Measurements from ENCODE around the gene TPRKB.
"Not testable (repeated sequence)": the region's sequence is repeated elsewhere in the genome, so short reads cannot be mapped to it uniquely, and the experiment has no call there.

DNA sequence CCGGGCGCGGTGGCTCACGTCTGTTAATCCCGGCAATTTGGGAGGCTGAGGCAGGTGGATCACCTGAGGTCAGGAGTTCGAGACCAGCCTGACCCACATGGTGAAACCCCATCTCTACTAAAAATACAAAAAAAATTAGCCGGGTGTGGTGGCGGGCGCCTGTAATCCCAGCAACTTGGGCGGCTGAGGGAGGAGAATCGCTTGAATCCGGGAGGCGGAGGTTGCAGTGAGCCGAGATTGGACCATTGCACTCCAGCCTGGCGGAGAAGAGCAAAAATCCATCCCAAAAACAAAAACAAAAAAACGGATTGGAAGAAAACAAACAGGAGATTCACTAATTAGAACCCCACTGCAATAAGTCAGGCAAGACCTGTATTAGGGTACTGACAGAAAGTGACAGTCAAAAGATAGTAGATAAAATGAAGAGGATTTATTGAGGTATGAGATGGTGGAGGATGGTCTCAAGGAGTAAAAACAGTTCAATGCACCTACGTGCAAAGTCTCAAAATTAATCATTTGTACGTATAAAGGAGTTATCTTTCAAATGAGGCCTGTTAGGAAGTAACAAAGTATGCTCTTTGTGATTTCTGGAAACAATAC, 41.8 kb upstream of the TPRKB start:
- TF ChIP-seq, protein P1, sequence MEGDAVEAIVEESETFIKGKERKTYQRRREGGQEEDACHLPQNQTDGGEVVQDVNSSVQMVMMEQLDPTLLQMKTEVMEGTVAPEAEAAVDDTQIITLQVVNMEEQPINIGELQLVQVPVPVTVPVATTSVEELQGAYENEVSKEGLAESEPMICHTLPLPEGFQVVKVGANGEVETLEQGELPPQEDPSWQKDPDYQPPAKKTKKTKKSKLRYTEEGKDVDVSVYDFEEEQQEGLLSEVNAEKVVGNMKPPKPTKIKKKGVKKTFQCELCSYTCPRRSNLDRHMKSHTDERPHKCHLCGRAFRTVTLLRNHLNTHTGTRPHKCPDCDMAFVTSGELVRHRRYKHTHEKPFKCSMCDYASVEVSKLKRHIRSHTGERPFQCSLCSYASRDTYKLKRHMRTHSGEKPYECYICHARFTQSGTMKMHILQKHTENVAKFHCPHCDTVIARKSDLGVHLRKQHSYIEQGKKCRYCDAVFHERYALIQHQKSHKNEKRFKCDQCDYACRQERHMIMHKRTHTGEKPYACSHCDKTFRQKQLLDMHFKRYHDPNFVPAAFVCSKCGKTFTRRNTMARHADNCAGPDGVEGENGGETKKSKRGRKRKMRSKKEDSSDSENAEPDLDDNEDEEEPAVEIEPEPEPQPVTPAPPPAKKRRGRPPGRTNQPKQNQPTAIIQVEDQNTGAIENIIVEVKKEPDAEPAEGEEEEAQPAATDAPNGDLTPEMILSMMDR (conservative IDR thresholded peaks at IDR 0.05; ENCODE audit: low read length): not testable (repeated sequence)
- TF ChIP-seq EZH2phosphoT487 (IDR thresholded peaks at IDR 0.05; ENCODE audit: borderline replicate concordance): not testable (repeated sequence)

Data from Loucy (cell line).